Tongue (tissue), 2 donors: Measurements from ENCODE around the gene DPP9. TPM values are rescaled to one million over a fixed set of nuclear protein-coding genes. Genes with fewer than 3 reads are reported as not detected.

Source experiments
- small RNA-seq: library from RNA; depleted of rRNA; stranded (forward); fragments of <200 nt; gene quantifications from one replicate; pipeline ENCODE3, GENCODE V24; 2014; ENCODE audit warnings: low replicate concordance
- total RNA-seq: library from RNA; depleted of rRNA; stranded (reverse); fragments of >200 nt; gene quantifications from one replicate; pipeline ENCODE4 v1.2.3, GENCODE V29; 2014

The DPP9 gene
- total RNA-seq, 1 donor from 2014 or later = 26.4 TPM

Small RNAs within 50 kb of the gene (small RNA-seq; reads per million reads assigned to genes)
- gene MIR7-3 = not detected

Other genes starting within 250 kb of the DPP9 start
- gene PLIN4, start 205.4 kb downstream of the DPP9 start, total RNA-seq = 38.0 TPM
- 4.8 TPM for gene PLIN5, start 188.6 kb downstream of the DPP9 start, total RNA-seq
- 1.5 TPM for gene LRG1, start 183.8 kb downstream of the DPP9 start, total RNA-seq
- gene SEMA6B, start 164.2 kb downstream of the DPP9 start, total RNA-seq = 15.4 TPM
- 12.0 TPM for gene TNFAIP8L1, start 84.3 kb downstream of the DPP9 start, total RNA-seq
- 43.9 TPM for gene MYDGF, start 53.5 kb downstream of the DPP9 start, total RNA-seq
- 56.1 TPM for gene FEM1A, start 67.9 kb upstream of the DPP9 start, total RNA-seq
- gene TICAM1, start 107.9 kb upstream of the DPP9 start, total RNA-seq = 3.6 TPM
- 95.2 TPM for gene PLIN3, start 143.8 kb upstream of the DPP9 start, total RNA-seq
- gene ARRDC5, start 179.1 kb upstream of the DPP9 start, total RNA-seq = not detected
- 24.1 TPM for gene UHRF1, start 185.7 kb upstream of the DPP9 start, total RNA-seq
- 28.1 TPM for gene KDM4B, start 245.3 kb upstream of the DPP9 start, total RNA-seq